H1 (cell line): ENCODE data around the gene MAGOHB. TPM values are rescaled to one million over a fixed set of nuclear protein-coding genes. Genes with fewer than 3 reads are reported as not detected.

Experiments used
- CTCF ChIA-PET: fragments of 300-600 bp; sonication (Branson Sonifier 250); formaldehyde crosslinking; loops from one replicate; lab custom pipeline; 2021; ENCODE audit not compliant: partially characterized antibody; lab: Charles Lee
- POLR2A ChIA-PET: fragments of 300-600 bp; sonication (Branson Sonifier 250); formaldehyde crosslinking; loops from one replicate; lab custom pipeline; 2021; ENCODE audit warnings: inconsistent platforms; ENCODE audit not compliant: partially characterized antibody; lab: Charles Lee
- DNase-seq, 2 experiments: peaks; one replicate each; pipeline versions ENCODE4 v3.0.0 to v3.0.0-alpha.2; 2010 to 2022; ENCODE audit warnings: low spot score in 2 of 2, low read depth in 1 of 2, mixed read lengths in 1 of 2
- FAIRE-seq: peaks from 2 replicates; lab custom pipeline; 2011; peaks lifted over from hg19 to GRCh38; lab: Jason Lieb, UNC
- H2AFZ ChIP-seq: 2 replicates; pipeline ENCODE4 v1.8.1; 2012; ENCODE audit warnings: low read length, inconsistent platforms
- H2AK5ac ChIP-seq: 2 replicates; pipeline ENCODE4 v1.6.1; 2013; ENCODE audit warnings: low read depth, low read length
- H2BK120ac ChIP-seq: replicated peaks from 2 replicates; pipeline ENCODE3; 2013; ENCODE audit warnings: low read depth, low read length, inconsistent platforms
- H2BK12ac ChIP-seq: 2 replicates; pipeline ENCODE4 v1.6.1; 2013; ENCODE audit warnings: low read depth, low read length
- H2BK15ac ChIP-seq: 2 replicates; pipeline ENCODE4 v1.6.1; 2013; ENCODE audit warnings: low read length
- H2BK20ac ChIP-seq: 2 replicates; pipeline ENCODE4 v1.6.1; 2013; ENCODE audit warnings: low read length
- H2BK5ac ChIP-seq: 2 replicates; pipeline ENCODE4 v1.6.1; 2013; ENCODE audit warnings: low read depth, low read length
- H3K14ac ChIP-seq: 2 replicates; pipeline ENCODE4 v1.6.1; 2013; ENCODE audit warnings: inconsistent platforms; ENCODE audit not compliant: insufficient read length
- H3K18ac ChIP-seq: 2 replicates; pipeline ENCODE4 v1.6.1; 2013; ENCODE audit warnings: low read length; ENCODE audit errors: extremely low read depth
- H3K23ac ChIP-seq: 2 replicates; pipeline ENCODE4 v1.6.1; 2013; ENCODE audit warnings: inconsistent platforms; ENCODE audit not compliant: insufficient read length
- H3K23me2 ChIP-seq: 2 replicates; pipeline ENCODE4 v1.6.1; 2013; ENCODE audit warnings: low read depth, low read length
- H3K27ac ChIP-seq: 2 replicates; pipeline ENCODE4 v1.6.1; 2011; ENCODE audit warnings: low read depth, low read length, inconsistent platforms
- H3K27me3 ChIP-seq, 4 experiments: replicated peaks in 1 of 4; 1 replicate in 1 of 4; 2 replicates in 3 of 4; pipeline versions ENCODE4 v1.6.1 to v1.8.1; 2011 to 2013; ENCODE audit warnings: low read length in 3 of 4, mild to moderate bottlenecking in 3 of 4, inconsistent platforms in 2 of 4, mixed read lengths in 2 of 4, moderate library complexity in 1 of 4; ENCODE audit not compliant: control insufficient read depth in 3 of 4, insufficient read depth in 3 of 4; ENCODE audit errors: extremely low read depth in 1 of 4
- H3K36me3 ChIP-seq, 4 experiments: 2 replicates each; pipeline versions ENCODE4 v1.6.1 to v1.8.1; 2011 to 2013; ENCODE audit warnings: mild to moderate bottlenecking in 4 of 4, low read length in 3 of 4, moderate library complexity in 2 of 4, control low read depth in 1 of 4, inconsistent platforms in 1 of 4; ENCODE audit not compliant: insufficient read depth in 4 of 4, control insufficient read depth in 2 of 4
- H3K4ac ChIP-seq: replicated peaks from 2 replicates; pipeline ENCODE3; 2013; ENCODE audit warnings: low read length, low read depth, mixed read lengths, inconsistent platforms; ENCODE audit not compliant: insufficient read length
- H3K4me1 ChIP-seq, 4 experiments: replicated peaks in 1 of 4; 1 replicate in 1 of 4; 2 replicates in 3 of 4; pipeline versions ENCODE4 v1.6.1 to v1.8.1; 2011 to 2013; ENCODE audit warnings: low read length in 3 of 4, inconsistent platforms in 2 of 4, mixed read lengths in 1 of 4; ENCODE audit not compliant: insufficient read depth in 4 of 4, control insufficient read depth in 3 of 4
- H3K4me2 ChIP-seq, 2 experiments: 2 replicates each; pipeline versions ENCODE4 v1.6.1 to v1.8.1; 2011 to 2013; ENCODE audit warnings: low read depth in 2 of 2, low read length in 2 of 2, control low read depth in 1 of 2, inconsistent platforms in 1 of 2, mild to moderate bottlenecking in 1 of 2; ENCODE audit not compliant: insufficient read depth in 1 of 2
- H3K4me3 ChIP-seq, 4 experiments: fragments of 200-600, 300-600 bp in 1 of 4; sonication (generic), shearing (Covaris generic), sonication (Bioruptor Twin) in 1 of 4; 2 replicates each; pipeline versions ENCODE4 v1.5.1 to v1.8.1; 2011 to 2016; ENCODE audit warnings: low read length in 4 of 4, low read depth in 3 of 4, control low read depth in 2 of 4, inconsistent platforms in 2 of 4, mild to moderate bottlenecking in 2 of 4, mixed read lengths in 1 of 4, moderate library complexity in 1 of 4; ENCODE audit not compliant: insufficient read depth in 2 of 4; ENCODE audit errors: extremely low read depth in 1 of 4
- H3K56ac ChIP-seq: replicated peaks from 2 replicates; pipeline ENCODE3; 2013; ENCODE audit warnings: low read depth, mild to moderate bottlenecking, mixed read lengths, low read length, inconsistent platforms; ENCODE audit not compliant: insufficient read length
- H3K79me1 ChIP-seq: 2 replicates; pipeline ENCODE4 v1.6.1; 2013; ENCODE audit warnings: low read depth, low read length, control low read depth
- H3K79me2 ChIP-seq, 2 experiments: 2 replicates each; pipeline versions ENCODE4 v1.6.1 to v1.8.1; 2012 to 2013; ENCODE audit warnings: low read length in 2 of 2, mild to moderate bottlenecking in 2 of 2, inconsistent platforms in 1 of 2; ENCODE audit not compliant: insufficient read depth in 2 of 2, control insufficient read depth in 1 of 2
- H3K9ac ChIP-seq, 4 experiments: replicated peaks in 1 of 4; 1 replicate in 1 of 4; 2 replicates in 3 of 4; pipeline versions ENCODE4 v1.6.1 to v1.8.1; 2011 to 2013; ENCODE audit warnings: low read depth in 3 of 4, low read length in 3 of 4, control low read depth in 2 of 4, mild to moderate bottlenecking in 2 of 4, moderate library complexity in 2 of 4, inconsistent platforms in 1 of 4; ENCODE audit errors: extremely low read depth in 1 of 4
- H3K9me3 ChIP-seq, 2 experiments: 2 replicates each; pipeline versions ENCODE4 v1.6.1 to v1.8.1; 2012 to 2013; ENCODE audit warnings: mild to moderate bottlenecking in 2 of 2, moderate library complexity in 2 of 2, control low read depth in 1 of 2, inconsistent platforms in 1 of 2, low read depth in 1 of 2, low read length in 1 of 2, mixed read lengths in 1 of 2; ENCODE audit not compliant: insufficient read depth in 2 of 2
- H4K20me1 ChIP-seq, 2 experiments: replicated peaks in 1 of 2; 2 replicates each; pipeline versions ENCODE3 to v1.8.1; 2011 to 2013; ENCODE audit warnings: inconsistent platforms in 2 of 2, low read length in 2 of 2, mild to moderate bottlenecking in 1 of 2; ENCODE audit not compliant: insufficient read depth in 2 of 2, control insufficient read depth in 1 of 2
- H4K5ac ChIP-seq: 2 replicates; pipeline ENCODE4 v1.6.1; 2013; ENCODE audit warnings: low read length, low read depth, mixed read lengths, inconsistent platforms; ENCODE audit not compliant: insufficient read length
- H4K8ac ChIP-seq: 2 replicates; pipeline ENCODE4 v1.8.0; 2013; ENCODE audit warnings: mild to moderate bottlenecking, moderate library complexity, low read length, inconsistent platforms; ENCODE audit not compliant: insufficient read depth; ENCODE audit errors: extremely low read depth
- H4K91ac ChIP-seq: replicated peaks from 2 replicates; pipeline ENCODE3; 2013; ENCODE audit warnings: low read length, mixed read lengths, inconsistent platforms; ENCODE audit not compliant: insufficient read length
- BCL11A ChIP-seq, 2 experiments: IDR thresholded peaks; one replicate each; pipeline ENCODE4 v1.6.1; 2011; ENCODE audit warnings: low read depth in 2 of 2, low read length in 2 of 2, mild to moderate bottlenecking in 2 of 2
- EZH2 ChIP-seq: fragments of 200-600 bp; sonication (generic); IDR thresholded peaks from 2 replicates; pipeline ENCODE4 v1.7.1; 2012; ENCODE audit warnings: low read depth, mild to moderate bottlenecking, moderate library complexity, low read length, inconsistent platforms; ENCODE audit not compliant: severe bottlenecking
- JUND ChIP-seq: IDR thresholded peaks from 2 replicates; pipeline ENCODE4 v1.6.1; 2011; ENCODE audit warnings: mild to moderate bottlenecking, improper control_type of control experiment, low read length
- KDM5A ChIP-seq: fragments of 200-600 bp; IDR thresholded peaks from 2 replicates; pipeline ENCODE4 v1.7.1; 2012; ENCODE audit warnings: mild to moderate bottlenecking, low read length, inconsistent platforms, mixed read lengths
- NRF1 ChIP-seq: IDR thresholded peaks from 2 replicates; pipeline ENCODE4 v1.6.1; 2011; ENCODE audit warnings: mild to moderate bottlenecking, low read depth, low read length, improper control_type of control experiment
- SIRT6 ChIP-seq: IDR thresholded peaks from one replicate; pipeline ENCODE4 v1.7.1; 2012; ENCODE audit warnings: low read length, inconsistent platforms
- SP2 ChIP-seq: IDR thresholded peaks from 2 replicates; pipeline ENCODE4 v1.6.1; 2012; ENCODE audit warnings: mild to moderate bottlenecking, low read length, inconsistent platforms
- SRF ChIP-seq: IDR thresholded peaks from 2 replicates; pipeline ENCODE4 v1.6.1; 2011; ENCODE audit warnings: mild to moderate bottlenecking, low read depth, low read length, moderate library complexity
- TAF1 ChIP-seq: IDR thresholded peaks from 2 replicates; pipeline ENCODE4 v1.6.1; 2011; ENCODE audit warnings: mild to moderate bottlenecking, low read depth, low read length
- TAF7 ChIP-seq: optimal IDR thresholded peaks from 2 replicates; pipeline ENCODE3; 2011; ENCODE audit warnings: low read depth, mild to moderate bottlenecking, inconsistent platforms, low read length, moderate library complexity, borderline replicate concordance
- TBP ChIP-seq: IDR thresholded peaks from 2 replicates; pipeline ENCODE4 v1.6.1; 2011; ENCODE audit warnings: low read depth, low read length, improper control_type of control experiment
- YY1 ChIP-seq: IDR thresholded peaks from 2 replicates; pipeline ENCODE4 v1.6.1; 2011; ENCODE audit warnings: low read depth, mild to moderate bottlenecking, low read length
- WGBS, 2 experiments: shearing (Covaris generic) in 1 of 2; methylation state at CpG; one replicate each; pipeline versions ENCODE4 v1.1.6 to v1.1.7; 2013 to 2015; ENCODE audit warnings: low lambda C conversion rate in 2 of 2, mixed read lengths in 2 of 2, inconsistent platforms in 1 of 2, low coverage in 1 of 2, missing lambda C conversion rate in 1 of 2; ENCODE audit not compliant: insufficient replicate concordance in 2 of 2, insufficient coverage in 1 of 2, insufficient read length in 1 of 2; ENCODE audit errors: extremely low coverage in 1 of 2, missing lambda C conversion rate in 1 of 2; 5-methylcytosine and 5-hydroxymethylcytosine counted together
- polyA plus RNA-seq, 7 experiments: library from polyadenylated mRNA; depleted of rRNA in 3 of 7; stranded (reverse) in 5 of 7; unstranded in 2 of 7; fragments of >200 nt in 5 of 7; fragments of 200-250 nt in 2 of 7; gene quantifications; 1 replicate in 5 of 7; 2 replicates in 1 of 7; 4 replicates in 1 of 7; pipeline versions ENCODE4 v1.2.1 to v1.2.3, GENCODE V29; 2011 to 2013; ENCODE audit warnings: missing spikeins in 2 of 7, mixed read lengths in 2 of 7
- total RNA-seq: library from RNA; stranded (reverse); fragmentation: NEBNext Ultra II Directional; extraction: Animal tissue kit (Norgen Biotek cat#: 25700); gene quantifications from 2 replicates; pipeline ENCODE4 v1.2.1, GENCODE V29; 2021
- TF ChIP-seq, protein P1 (sequence below): IDR thresholded peaks from 2 replicates; pipeline ENCODE4 v1.6.1; 2011; ENCODE audit warnings: low read length, improper control_type of control experiment
- TF ChIP-seq, protein P2 (sequence below): IDR thresholded peaks from 2 replicates; pipeline ENCODE4 v1.6.1; 2012; ENCODE audit warnings: inconsistent platforms

MAGOHB gene
- total and polyA plus RNA-seq, 2 of the 8 experiments (the other 6 are each of a cell fraction or from before 2014, with no cell fraction given) = 21.5 to 53.7 TPM

DNA sequence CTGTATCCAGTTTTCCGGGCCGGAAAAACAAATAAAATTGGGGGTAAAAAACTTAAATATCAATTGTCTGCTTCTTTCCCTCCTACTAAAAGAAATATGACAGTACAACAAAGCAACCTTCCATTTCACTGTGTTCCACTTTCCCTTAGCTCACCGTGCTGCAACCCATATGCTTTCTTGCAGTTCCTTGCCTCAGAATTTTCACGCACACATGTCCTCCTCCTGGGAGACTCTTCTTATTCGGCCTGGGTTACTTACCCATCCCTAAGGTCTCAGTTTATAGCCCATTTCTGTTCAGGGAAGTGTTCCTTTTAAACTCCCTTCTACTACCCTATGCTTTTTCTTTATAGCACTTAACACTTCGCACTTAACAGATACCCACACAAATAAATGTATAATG, 4.5 kb upstream of the MAGOHB start:
- Histone ChIP-seq H3K27me3 (no peaks in the 10 kb centered on the region), H3K56ac (no peak overlapping the region), H3K27ac (no peak overlapping the region), H3K4me2 (no peak overlapping the region), H2BK15ac (no peak overlapping the region), H4K20me1 (no peaks in the 10 kb centered on the region), H3K4me1 (peaks cover 0 to 3% (median 0%) of the 10 kb centered on the region in 4 experiments; a peak in 2 of 7 replicates), H2AFZ (0 out of 2 replicates have a peak overlapping the region, but pooled peaks have one; percentile 9), H2BK20ac (no peak overlapping the region), H2BK12ac (no peak overlapping the region), H3K79me1 (no peaks in the 10 kb centered on the region), H3K23ac (no peak overlapping the region), H3K9ac (no peak overlapping the region), H3K4me3 (no peak overlapping the region), H4K5ac (no peak overlapping the region), H3K14ac (no peak overlapping the region), H2BK120ac (no peak overlapping the region), H4K91ac (no peak overlapping the region), H2AK5ac (no peak overlapping the region), H3K9me3 (no peaks in the 10 kb centered on the region), H3K79me2 (peaks cover 0 to 5% of the 10 kb centered on the region in 2 experiments; a peak in 2 of 4 replicates), H4K8ac (no peak overlapping the region), H3K36me3 (no peaks in the 10 kb centered on the region), H2BK5ac (no peak overlapping the region), H3K4ac (no peak overlapping the region), H3K23me2 (no peaks in the 10 kb centered on the region), H3K18ac (no peak overlapping the region)
- ChIA-PET CTCF (interaction anchor here (0.9 kb wide), 1 partner anchor 10 kb away, joined by 3 read pairs; no protein-coding TSS in a partner anchor), POLR2A (no interaction called here)
- DNase-seq (no peak), FAIRE-seq (no peak)
- WGBS, 2 experiments = 89% methylated on average over 6 of the region's 6 CpGs; no CpG with 5 or more reads in 1 of the 2 experiments
- no peak for TF ChIP-seq TAF1
- TF ChIP-seq TBP = no peak
- no peak for TF ChIP-seq SIRT6
- TF ChIP-seq EZH2 = no peak
- TF ChIP-seq, protein P1, sequence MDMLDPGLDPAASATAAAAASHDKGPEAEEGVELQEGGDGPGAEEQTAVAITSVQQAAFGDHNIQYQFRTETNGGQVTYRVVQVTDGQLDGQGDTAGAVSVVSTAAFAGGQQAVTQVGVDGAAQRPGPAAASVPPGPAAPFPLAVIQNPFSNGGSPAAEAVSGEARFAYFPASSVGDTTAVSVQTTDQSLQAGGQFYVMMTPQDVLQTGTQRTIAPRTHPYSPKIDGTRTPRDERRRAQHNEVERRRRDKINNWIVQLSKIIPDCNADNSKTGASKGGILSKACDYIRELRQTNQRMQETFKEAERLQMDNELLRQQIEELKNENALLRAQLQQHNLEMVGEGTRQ = no peak
- no peak for TF ChIP-seq YY1
- TF ChIP-seq SP2 = no peak
- TF ChIP-seq TAF7 = no peak
- no peak for TF ChIP-seq BCL11A (IDR thresholded peaks at IDR 0.05; ENCODE audit: low read depth in 2 of 2, low read length in 2 of 2)
- TF ChIP-seq SRF = no peak
- TF ChIP-seq JUND = no peak
- TF ChIP-seq, protein P2, sequence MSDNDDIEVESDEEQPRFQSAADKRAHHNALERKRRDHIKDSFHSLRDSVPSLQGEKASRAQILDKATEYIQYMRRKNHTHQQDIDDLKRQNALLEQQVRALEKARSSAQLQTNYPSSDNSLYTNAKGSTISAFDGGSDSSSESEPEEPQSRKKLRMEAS = no peak
- TF ChIP-seq NRF1 = no peak
- no peak for TF ChIP-seq KDM5A
